ENCODE measurements around the gene NDFIP1.
"Not testable (repeated sequence)": the region's sequence is repeated elsewhere in the genome, so short reads cannot be mapped to it uniquely, and the experiment has no call there.

Gene NDFIP1, protein sequence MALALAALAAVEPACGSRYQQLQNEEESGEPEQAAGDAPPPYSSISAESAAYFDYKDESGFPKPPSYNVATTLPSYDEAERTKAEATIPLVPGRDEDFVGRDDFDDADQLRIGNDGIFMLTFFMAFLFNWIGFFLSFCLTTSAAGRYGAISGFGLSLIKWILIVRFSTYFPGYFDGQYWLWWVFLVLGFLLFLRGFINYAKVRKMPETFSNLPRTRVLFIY

DNA sequence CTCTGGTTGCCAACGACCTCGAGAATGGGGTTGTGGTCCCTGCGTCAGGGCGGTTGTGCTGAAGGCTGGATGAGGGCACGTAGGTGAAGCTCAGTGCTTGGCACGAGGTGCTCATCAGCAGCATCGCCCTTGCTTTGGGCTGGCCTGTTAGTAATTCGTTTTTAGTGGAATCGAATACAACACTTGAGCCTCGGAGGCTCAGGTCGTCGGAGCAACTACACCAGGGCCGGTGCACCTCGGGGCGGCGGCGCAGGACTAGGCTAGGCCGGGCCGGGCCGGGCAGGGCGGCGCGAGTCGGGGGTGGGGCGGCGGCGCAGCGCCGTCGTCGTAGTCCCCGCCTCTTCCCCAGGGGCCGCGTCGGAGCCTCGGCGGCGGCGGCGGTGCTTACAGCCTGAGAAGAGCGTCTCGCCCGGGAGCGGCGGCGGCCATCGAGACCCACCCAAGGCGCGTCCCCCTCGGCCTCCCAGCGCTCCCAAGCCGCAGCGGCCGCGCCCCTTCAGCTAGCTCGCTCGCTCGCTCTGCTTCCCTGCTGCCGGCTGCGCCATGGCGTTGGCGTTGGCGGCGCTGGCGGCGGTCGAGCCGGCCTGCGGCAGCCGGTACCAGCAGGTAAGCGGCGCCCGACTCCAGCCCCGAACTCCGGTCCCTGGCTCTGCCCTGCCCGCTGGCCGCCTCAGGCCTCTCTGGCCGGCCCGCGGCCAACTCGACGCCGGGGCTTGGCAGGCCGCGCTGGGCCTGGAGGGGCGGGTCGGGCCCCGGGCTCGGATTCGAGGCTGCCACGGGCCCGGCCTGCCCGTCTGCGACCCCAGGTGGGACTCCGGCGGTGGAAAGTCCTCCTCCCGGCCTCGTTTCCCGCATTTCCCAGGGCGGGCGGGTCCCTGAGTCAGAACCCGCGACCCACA is at the start of gene NDFIP1:
Gene NDFIP1, plus strand, starts transcription at position 348 of the 899 bp plus-strand sequence. Its CDS starts 196 bp downstream, at position 544.
- peak; percentile 62 for DNase-seq

GRCh38 chr5:142059304-142059940 is 49.2 kb upstream of the NDFIP1 start:
- DNase-seq, result no peak

DNA sequence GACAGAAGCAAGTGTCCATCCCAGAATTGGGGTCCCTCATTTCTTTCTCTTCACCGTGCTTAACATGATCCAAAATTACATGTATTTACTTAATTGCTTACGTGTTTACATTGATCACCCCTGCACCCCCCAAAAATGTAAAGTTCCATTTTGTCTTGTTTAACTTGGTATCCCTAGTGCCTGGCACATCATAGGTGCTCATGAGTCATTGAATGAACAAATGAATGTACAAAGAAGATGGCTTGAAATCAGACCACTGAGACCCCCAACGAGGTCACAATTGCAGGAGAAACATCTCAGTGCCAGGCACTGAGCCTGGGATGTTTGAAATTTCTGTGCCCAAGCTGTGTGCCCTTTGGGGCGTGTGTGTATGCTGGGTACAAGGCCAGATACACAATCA is 45.2 kb upstream of the NDFIP1 start:
- DNase-seq, result no peak

GRCh38 chr5:142063878-142064331 is 44.7 kb upstream of the NDFIP1 start:
- DNase-seq, result peak; percentile 77

DNA sequence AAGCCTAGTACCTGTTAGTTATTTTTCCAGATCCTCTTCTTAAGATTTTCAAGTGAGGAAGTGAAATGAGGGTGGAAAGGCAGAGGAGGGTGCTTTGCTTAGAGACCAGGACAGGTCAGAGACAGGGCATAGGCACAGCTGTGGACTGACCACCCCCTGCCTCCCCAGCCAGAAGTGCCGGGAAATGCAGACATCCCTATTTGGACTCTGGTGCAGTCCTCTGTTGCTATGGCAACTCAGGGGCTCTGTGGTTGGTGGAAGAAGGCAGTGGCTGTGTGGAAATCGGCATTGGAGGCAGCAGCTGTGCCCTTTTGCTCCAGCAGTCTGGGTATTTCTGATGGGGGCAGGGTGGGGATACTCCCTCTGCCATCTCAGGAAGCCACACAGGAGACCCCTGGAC is 43.3 kb upstream of the NDFIP1 start:
- DNase-seq, result no peak

GRCh38 chr5:142069606-142070399 is 38.8 kb upstream of the NDFIP1 start:
- DNase-seq, result no peak

DNA sequence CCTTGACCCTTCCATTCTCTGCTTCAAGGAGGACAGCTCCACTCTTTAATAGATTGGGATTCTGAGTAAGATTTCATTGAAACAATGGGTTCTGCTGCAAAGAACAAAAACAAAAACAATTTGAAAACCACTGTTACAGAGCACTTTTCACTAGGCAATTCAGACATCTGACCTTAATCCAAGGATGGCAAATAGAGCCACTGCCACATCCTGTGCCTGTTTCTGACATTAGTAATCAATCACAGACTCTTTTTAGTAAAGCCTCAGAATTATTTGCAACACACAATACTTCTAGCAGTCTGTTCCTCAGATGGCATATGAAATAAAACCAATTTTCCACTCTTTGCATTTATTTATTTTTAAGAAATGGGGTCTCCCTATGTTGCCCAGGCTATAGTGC is 37.8 kb upstream of the NDFIP1 start:
- DNase-seq, result no peak

GRCh38 chr5:142072488-142072887 is 36.1 kb upstream of the NDFIP1 start:
- no peak for DNase-seq

DNA sequence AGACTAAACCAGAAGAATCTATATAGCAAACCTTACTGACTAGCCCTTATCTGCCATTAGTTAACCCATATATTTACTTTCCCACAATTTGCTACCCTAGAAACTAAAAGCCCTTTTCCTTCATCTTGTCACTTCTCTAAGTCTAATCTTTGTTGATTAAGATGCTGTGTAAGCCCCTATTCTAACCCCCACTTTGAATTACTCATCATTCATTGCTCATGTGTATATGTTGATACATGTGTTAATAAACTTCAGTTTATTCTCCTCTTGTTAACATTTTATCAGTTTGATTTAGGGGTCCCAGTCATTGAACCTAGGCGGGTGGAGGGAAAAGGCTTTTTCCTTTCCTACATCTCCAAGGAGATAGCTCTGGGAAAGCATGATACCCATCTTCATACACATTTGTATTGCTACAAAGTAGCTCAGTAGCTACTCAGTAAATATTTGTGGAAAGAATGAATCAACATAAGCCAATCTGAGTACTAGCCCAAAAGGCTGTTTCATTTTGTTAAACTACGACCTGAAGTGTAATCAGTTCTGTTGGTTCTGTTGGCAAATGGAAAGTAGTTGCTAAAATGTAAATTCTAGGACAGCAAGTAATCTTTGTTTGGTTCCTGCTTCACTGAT is 35.1 kb upstream of the NDFIP1 start:
- no peak for DNase-seq

- no peak for DNase-seq
These were observed 34.6 kb upstream of the NDFIP1 start for GRCh38 chr5:142074006-142074405.

- peak; percentile 96 for DNase-seq
These were observed 30.4 kb upstream of the NDFIP1 start for GRCh38 chr5:142078221-142078620.

DNA sequence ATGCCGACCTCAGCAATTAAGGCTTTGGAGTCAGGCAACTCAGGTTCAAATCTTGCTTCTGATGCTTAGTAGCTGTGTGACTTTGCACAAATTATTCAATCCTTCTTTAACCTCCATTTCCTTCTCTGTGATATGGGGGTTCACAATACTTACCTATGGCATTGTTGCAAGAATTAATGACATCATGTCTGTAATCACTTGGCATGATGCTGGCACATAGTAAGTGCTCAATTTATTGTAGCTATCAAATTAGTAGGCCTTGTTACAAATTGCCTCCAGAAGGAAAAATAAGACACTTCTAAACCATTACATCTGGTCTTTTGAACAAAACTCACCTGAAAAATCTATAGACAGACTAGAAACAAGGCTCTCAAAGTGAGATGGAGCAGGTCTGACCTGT is 29.9 kb upstream of the NDFIP1 start:
- no peak for DNase-seq

GRCh38 chr5:142079306-142079721 is 29.3 kb upstream of the NDFIP1 start:
- peak; percentile 76 for DNase-seq

GRCh38 chr5:142080248-142080647 is 28.3 kb upstream of the NDFIP1 start:
- peak; percentile 78 for DNase-seq

- no peak for DNase-seq
These were observed 26.3 kb upstream of the NDFIP1 start for GRCh38 chr5:142082182-142082781.

DNA sequence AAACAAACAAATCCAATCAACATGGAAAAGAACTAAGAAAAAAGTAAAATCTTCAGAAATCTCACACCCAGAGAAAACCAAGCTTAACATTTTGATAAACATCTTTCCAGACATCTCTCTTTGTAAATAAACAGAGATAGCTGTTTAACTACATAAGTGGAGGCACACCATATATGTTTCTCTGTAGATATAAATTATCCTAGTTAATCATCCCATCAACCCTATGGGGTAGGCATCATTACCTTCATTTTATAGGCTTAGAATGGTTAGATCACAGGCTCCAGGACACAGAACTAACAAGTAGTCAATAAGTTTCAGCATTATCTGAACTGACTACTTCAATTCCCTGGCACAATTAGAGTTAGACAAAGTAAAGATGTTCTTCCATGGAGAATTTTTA is 22.4 kb upstream of the NDFIP1 start:
- no peak for DNase-seq

GRCh38 chr5:142086679-142087078 is 21.9 kb upstream of the NDFIP1 start:
- no peak for DNase-seq

DNA sequence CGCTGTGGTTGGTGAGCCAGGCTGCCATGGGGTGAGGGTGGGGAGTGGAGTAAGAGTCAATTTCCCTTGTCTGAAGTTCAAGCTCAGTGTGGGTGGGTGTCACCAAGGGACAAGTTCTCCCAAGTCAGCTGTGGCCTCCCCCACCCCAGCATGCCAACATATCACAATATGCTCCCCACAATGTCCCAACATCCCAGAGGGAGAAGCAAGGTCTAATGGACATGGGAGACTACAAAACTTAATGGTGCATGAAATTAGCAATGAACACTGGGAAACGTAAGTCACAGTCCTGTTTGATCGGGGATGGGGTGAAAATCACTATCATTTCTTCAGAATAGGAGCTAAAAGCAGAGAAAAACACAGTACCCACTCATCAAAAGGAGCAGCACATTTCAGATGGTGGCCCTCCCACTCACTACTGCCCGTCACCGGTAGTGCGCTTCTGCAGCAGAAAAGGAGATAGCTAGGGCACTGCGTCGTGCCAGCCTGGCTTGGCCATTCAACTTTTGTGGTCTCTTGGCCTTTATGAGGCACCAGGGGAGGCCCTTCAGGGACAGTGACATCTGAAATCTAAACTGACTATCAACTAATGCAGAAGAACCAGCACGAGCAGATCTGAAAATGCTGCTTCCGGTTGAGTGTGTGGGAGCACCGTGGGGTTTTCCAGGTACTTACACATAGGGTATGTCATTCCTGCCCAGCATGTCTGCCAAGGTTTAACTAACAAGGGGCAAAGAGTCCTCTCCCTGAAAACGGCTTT is 20.5 kb upstream of the NDFIP1 start:
- DNase-seq, result no peak

DNA sequence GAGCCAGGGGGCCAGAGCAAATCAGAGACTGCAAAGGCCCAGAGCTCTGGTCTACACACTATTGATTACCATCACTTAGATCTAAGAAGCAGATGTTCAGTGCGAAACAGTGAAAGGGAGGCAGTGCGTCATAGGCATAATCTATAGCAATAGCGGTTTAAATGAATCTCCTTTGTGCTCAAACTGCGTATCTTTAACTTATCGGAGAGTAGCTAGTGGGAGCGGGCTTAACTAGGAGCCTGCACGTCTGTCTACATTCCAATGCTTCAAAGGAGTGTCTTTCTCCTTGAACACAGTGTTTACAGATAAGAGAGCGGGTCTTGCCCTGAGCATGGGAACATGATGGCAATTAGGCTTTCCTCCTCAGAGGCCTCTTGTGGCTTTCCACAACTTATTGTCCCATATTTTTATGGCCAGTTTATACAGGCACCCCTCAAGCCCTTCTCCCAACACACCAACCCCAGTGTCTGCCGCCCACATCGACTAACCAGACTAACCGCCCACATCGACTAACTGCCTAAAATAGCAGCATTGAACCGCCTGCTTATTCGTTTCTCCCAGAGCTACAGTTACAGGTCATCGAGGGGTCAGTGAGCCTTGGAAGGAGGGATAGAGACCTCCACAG is 19.6 kb upstream of the NDFIP1 start:
- not testable (repeated sequence) for DNase-seq

DNA sequence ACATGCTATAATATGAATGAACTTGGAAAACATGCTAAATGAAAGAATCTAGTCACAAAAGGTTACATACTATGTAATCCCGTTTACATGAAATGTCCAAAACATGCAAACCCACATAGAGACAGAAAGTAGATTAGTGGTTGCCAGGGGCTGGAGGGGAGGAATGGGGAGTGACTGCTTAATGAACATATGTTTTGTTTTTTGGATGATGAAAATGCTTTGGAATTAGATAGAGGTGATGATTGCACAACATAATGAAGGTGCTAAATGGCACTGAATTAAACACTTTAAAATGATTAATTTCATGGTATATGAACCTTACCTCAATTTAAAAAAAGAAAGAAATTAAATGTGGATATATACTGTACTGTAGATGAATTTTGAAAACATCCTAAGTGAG is 17.6 kb upstream of the NDFIP1 start:
- DNase-seq, result no peak

- DNase-seq, result no peak
These were observed 16.7 kb upstream of the NDFIP1 start for GRCh38 chr5:142091922-142092321.
